C4-2B (cell line): ENCODE measurements around the gene ALDH1A2.

ENCODE experiments used
- CTCF ChIP-seq: fragments of 450-650 bp; conservative IDR thresholded peaks from 2 replicates; pipeline ENCODE4 v1.5.1; 2017; ENCODE audit warnings: mild to moderate bottlenecking
- ZFX ChIP-seq: fragments of 450-650 bp; IDR thresholded peaks from 2 replicates; pipeline ENCODE4 v1.6.1; 2017

GRCh38 chr15:57948351-57949289 is 116.9 kb downstream of the ALDH1A2 start:
- TF ChIP-seq CTCF (no peak), ZFX (no peak)
